Measurements from ENCODE around the gene ZNF892. TPM values are rescaled to one million over a fixed set of nuclear protein-coding genes. Genes with fewer than 3 reads are reported as not detected.
"Not testable (repeated sequence)": the region's sequence is repeated elsewhere in the genome, so short reads cannot be mapped to it uniquely, and the experiment has no call there.

Gene ZNF892
- total RNA-seq, 2 donors from 2014 or later: 14.7 to 16.7 TPM

GRCh38 chr2:95240556-95240955 is 33.2 kb downstream of the ZNF892 start:
- 88 to 93% methylated on average over 5 of the region's 5 CpGs for WGBS, 2 experiments (ENCODE audit: insufficient coverage in 1 of 2, insufficient read length in 1 of 2)
- Mint-ChIP-seq H3K4me1 (no peaks in the 10 kb centered on the region), H3K4me3 (no peak overlapping the region), H3K27me3 (ENCODE audit: insufficient read depth) (peaks cover 3% of the 10 kb centered on the region), H3K27ac (no peak overlapping the region), H3K9me3 (peaks cover 58% of the 10 kb centered on the region), H3K36me3 (ENCODE audit: low read depth) (peaks cover 6% of the 10 kb centered on the region)
- Histone ChIP-seq H3K4me3 (ENCODE audit: low read length) (no peak overlapping the region), H3K27me3 (ENCODE audit: control insufficient read depth, insufficient read depth, low read length, poor library complexity, severe bottlenecking) (no peaks in the 10 kb centered on the region), H3K4me1 (ENCODE audit: control insufficient read depth, insufficient read depth, low read length) (no peaks in the 10 kb centered on the region), H3K27ac (ENCODE audit: low read depth, low read length) (no peak overlapping the region), H3K9ac (ENCODE audit: extremely low read depth, low read length, poor library complexity, severe bottlenecking) (no peak overlapping the region), H3K36me3 (ENCODE audit: control insufficient read depth, insufficient read depth, low read length) (no peaks in the 10 kb centered on the region), H3K9me3 (ENCODE audit: control insufficient read depth, low read length) (peaks cover 32% of the 10 kb centered on the region)
- no peak for TF ChIP-seq CTCF (conservative IDR thresholded peaks at IDR 0.05)
- DNase-seq: no peak

GRCh38 chr2:95242084-95242483 is 34.8 kb downstream of the ZNF892 start:
- H3K27me3 Mint-ChIP-seq (ENCODE audit: insufficient read depth): peaks cover 11% of the 10 kb centered on the region
- not testable (repeated sequence) for H3K36me3 Mint-ChIP-seq (ENCODE audit: low read depth); H3K4me1 Mint-ChIP-seq; H3K4me3 Mint-ChIP-seq; DNase-seq; H3K27ac ChIP-seq (ENCODE audit: low read depth, low read length); H3K27ac Mint-ChIP-seq; H3K36me3 ChIP-seq (ENCODE audit: control insufficient read depth, insufficient read depth, low read length); H3K27me3 ChIP-seq (ENCODE audit: control insufficient read depth, insufficient read depth, low read length, poor library complexity, severe bottlenecking); H3K4me1 ChIP-seq (ENCODE audit: control insufficient read depth, insufficient read depth, low read length); H3K4me3 ChIP-seq (ENCODE audit: low read length); H3K9ac ChIP-seq (ENCODE audit: extremely low read depth, low read length, poor library complexity, severe bottlenecking)
- peaks cover 39% of the 10 kb centered on the region for H3K9me3 ChIP-seq (ENCODE audit: control insufficient read depth, low read length)
- peaks cover 71% of the 10 kb centered on the region for H3K9me3 Mint-ChIP-seq
- whole genome bisulfite sequencing, 2 experiments (ENCODE audit: insufficient coverage in 1 of 2, insufficient read length in 1 of 2): 72 to 80% methylated on average over 1 of the region's 1 CpG

Other genes with a start within 250 kb of the ZNF892 start
- gene MAL, start 181.8 kb upstream of the ZNF892 start, total RNA-seq: not detected
- 10 to 100 TPM; 57.9 to 59.0 TPM for gene MRPS5, start 85.7 kb upstream of the ZNF892 start, total RNA-seq
- gene ZNF514, start 47.7 kb upstream of the ZNF892 start, total RNA-seq: 10 to 100 TPM; 27.8 to 37.1 TPM
- 1 to 10 TPM; 2.9 to 4.1 TPM for gene ZNF2, start 41.7 kb upstream of the ZNF892 start, total RNA-seq
- 1 to 10 TPM; 2.2 to 2.3 TPM for gene PROM2, start 66.9 kb downstream of the ZNF892 start, total RNA-seq
- 1 to 10 TPM in 1 of 2 donors, under 1 TPM in 1; 0.26 to 1.3 TPM for gene KCNIP3, start 89.8 kb downstream of the ZNF892 start, total RNA-seq
- 10 to 100 TPM; 45.2 to 49.4 TPM for gene FAHD2A, start 195.2 kb downstream of the ZNF892 start, total RNA-seq